ENCODE data around the gene SH2D3C.
"Not testable (repeated sequence)": the region's sequence is repeated elsewhere in the genome, so short reads cannot be mapped to it uniquely, and the experiment has no call there.

Gene SH2D3C

GRCh38 chr9:127783111-127784008, 4.9 kb upstream of the SH2D3C start:
- peak; percentile 2 for ATAC-seq

DNA sequence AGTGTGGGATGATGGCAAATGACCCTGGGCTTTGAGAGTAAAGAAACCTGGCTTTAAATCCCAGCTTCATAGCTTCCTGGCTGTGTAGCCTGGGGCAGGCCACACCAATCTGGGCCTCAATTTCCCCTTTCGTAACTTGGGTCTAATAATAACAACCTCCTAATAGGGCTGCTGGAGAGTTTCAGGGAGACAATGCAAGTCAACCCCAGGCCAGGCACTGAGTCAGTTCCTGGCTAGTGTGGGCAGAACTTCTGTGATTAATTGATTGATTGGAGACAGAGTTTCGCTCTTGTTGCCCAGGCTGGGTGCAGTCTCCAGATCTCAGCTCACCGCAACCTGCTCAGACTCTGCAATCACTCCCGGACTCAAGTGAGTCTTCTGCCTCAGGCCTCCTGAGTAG, 3.3 kb upstream of the SH2D3C start:
- no peak for ATAC-seq

DNA sequence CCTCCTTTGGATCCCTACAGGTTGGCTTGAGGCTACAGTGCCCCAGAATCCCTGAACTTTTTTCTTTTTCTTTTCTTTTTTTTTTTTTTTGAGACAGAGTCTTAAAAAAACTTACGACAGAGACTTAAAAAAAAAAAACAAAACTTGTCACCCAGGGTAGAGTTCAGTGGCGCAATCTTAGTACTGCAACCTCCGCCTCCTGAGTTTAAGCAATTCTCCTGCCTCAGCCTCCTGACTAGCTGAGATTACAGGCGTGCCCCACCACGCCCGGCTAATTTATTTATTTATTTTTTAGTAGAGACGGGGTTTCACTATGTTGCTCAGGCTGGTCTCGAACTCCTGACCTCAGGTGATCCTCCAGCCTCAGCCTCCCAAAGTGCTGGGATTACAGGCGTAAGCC, 2.4 kb upstream of the SH2D3C start:
- ATAC-seq, result not testable (repeated sequence)

GRCh38 chr9:127780126-127780885, 1.8 kb upstream of the SH2D3C start:
- no peak for ATAC-seq

DNA sequence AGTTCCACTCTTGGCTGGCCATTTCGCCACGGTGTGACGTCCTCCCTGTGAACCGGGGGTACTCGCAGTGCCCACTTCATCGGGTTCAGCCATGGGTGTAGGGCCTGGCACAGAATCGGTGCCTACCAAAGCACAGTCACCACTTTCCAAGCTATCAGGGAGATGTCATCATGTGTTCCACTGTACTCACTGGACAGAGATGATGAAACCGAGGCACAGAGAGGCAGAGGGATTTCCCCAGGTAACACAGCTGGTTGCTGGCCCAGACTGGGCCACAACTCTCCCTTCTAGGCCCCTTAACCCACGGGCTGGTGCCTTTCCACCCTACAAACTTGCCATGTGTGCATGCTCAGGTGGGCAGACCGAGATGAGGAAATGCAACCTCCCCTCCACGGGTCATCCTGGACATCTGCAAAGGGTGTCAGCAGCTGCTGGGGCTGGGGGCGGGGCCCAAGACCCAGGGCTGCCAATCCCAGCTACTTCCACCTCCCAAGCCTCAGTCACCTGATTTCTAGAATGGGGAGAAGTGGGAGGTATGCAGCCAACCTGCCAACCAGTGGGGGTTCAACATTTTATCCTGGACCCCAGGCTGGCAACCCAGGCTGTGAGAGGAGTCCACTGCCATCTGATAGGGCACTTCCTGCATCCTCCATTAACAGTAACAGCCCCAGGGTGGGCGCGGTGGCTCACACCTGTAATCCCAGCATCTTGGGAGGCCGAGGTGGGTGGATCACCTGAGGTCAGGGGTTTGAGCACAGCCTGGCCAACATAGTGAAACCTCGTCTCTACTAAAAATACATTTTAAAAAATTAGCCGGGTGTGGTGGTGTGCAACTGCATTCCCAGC, 893 bp upstream of the SH2D3C start:
- ATAC-seq, result peak; percentile 79 to 84

GRCh38 chr9:127777368-127777980, 992 bp downstream of the SH2D3C start:
- no peak for ATAC-seq

GRCh38 chr9:127776924-127777289, 1.6 kb downstream of the SH2D3C start:
- no peak for ATAC-seq

- peak; percentile 50 to 53 for ATAC-seq
Measured at GRCh38 chr9:127776195-127776923, 2.1 kb downstream of the SH2D3C start.

DNA sequence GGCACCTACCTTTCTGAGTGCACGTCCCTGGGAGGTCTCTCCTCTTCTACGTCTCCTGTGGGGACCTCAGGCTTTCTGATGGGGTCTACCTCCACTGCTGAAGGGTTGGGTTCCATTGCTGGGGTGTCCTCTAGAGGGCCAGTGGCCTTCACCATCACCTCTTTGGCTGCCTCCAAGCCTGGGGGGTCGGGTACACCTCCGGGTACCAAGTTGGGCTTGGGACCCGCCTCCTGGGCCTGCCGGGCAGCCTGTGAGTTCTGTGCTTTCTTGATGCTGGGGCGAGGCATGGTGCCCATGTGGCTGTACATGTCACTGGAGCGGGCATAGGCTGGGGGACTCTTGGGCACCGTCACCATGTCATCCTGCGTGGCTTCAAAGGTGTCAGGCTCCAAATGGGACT, 4.5 kb downstream of the SH2D3C start:
- ATAC-seq, result no peak

DNA sequence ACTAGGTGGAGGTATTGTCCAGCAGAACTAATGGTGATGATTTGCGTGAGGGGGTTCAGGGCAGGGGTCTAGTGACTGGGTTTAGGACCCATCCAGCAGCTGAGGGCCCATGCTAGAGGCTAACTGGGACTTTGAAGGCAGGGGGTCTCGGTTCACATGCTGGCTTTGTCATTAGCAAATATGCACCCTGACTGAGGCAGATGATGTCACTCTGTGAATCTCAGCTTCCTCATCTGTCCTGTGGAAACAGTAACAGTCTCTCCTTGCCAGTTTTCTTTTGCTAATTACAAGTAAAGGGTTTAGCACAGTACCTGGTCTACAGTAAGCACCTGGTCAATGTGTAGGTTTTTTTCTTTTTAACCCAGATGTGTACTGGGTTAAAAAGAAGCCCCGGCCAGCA, 5.2 kb downstream of the SH2D3C start:
- ATAC-seq, result no peak

GRCh38 chr9:127772603-127773002, 5.9 kb downstream of the SH2D3C start:
- ATAC-seq, result no peak

DNA sequence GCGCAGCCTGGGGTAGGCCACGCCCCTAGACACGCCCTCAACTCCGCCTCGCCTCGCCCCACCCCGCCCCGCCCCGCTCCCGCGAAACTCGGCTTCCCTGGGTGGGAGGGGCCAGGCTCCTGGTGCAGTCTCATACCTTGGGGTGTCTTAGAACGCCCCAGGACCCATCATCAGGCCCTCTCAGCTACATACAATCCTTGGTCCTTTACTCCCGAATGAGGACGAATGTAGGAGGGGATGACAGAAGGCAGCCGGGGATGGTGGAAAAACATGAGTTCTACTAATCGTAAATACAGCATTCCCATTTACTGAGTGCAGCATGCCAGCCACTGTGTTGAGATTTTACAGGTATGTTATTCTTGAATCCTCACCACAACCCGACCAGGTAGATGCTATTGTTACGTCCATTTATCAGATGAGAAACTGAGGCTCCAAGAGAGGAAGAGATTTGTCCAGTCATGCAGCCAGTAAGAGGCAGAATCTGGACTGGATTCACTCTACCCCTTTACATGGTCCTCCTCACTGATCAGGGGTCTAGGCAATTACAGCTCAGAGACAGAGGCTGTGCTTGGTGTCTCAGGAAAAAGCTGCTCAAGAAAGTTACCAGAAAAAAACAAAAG, 6.8 kb downstream of the SH2D3C start:
- no peak for ATAC-seq

- ATAC-seq, result peak; percentile 91
Measured at GRCh38 chr9:127770905-127771569, 7.4 kb downstream of the SH2D3C start.

- ATAC-seq, result no peak
Measured at GRCh38 chr9:127770583-127770904, 7.9 kb downstream of the SH2D3C start.

- ATAC-seq, result no peak
Measured at GRCh38 chr9:127769929-127770582, 8.4 kb downstream of the SH2D3C start.

GRCh38 chr9:127769101-127769500, 9.4 kb downstream of the SH2D3C start:
- ATAC-seq, result no peak

DNA sequence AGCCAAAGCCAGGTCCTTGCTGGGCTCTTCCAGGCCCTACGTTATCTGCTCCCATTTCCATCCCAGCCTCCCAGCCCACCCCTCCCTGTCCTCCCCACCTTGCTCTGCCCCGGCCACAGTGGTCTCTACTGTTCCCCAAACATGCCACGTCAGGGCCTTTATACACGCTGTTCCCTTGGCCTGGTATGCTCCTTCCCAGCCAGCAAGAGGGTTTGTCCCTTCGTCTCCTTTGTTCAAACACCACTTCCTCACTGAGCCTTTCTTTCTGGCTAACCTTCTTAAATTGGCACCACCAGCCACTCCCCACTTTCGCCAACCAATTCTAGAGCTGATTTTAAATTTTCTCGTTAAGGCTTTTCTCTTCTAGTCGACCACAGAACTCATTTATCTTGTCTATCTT, 9.8 kb downstream of the SH2D3C start:
- no peak for ATAC-seq

DNA sequence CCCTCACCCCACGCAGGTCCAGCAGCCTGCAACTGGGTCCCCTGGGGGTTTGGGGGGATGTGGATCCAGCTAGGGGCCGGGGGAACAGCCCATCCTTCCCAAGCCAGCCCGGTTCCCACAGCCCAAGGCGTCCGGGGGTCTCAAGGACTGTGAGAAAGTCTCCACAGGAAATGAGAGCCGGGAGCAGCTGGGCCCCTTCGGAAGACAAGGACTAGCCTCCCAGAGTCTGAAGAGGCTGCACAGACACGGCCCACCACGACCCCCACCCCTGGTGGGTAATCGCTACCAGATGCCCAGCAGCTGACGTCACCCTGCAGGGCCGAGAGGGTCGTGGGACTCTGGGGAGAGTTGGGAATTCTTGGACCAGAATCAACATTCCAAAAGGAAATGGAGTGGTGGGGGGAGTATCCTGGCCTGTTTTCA, 10.5 kb downstream of the SH2D3C start:
- no peak for ATAC-seq

GRCh38 chr9:127767410-127767809, 11.1 kb downstream of the SH2D3C start:
- ATAC-seq, result no peak

DNA sequence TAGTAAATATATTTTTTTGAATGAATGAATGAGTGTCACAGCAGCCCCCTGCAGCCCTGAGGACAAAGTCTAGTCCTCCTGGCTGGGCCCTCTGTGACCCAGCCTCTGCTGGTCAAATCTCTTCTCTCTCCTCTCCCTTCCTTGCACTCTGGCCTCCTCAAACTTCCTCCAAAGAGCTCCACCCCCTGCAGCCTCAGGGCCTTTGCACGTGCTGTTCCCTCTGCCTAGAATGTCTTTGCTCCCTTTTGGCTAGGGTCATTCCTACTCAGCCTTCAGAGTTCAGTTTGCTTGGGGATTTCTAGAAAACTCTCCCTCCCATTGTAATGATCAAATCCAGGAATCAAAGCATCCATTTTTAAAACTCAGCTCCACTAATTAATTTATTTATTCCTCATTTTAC, 13.0 kb downstream of the SH2D3C start:
- no peak for ATAC-seq
